MG63 (cell line): ENCODE measurements around the gene GRIK3. TPM values are rescaled to one million over a fixed set of nuclear protein-coding genes. Genes with fewer than 3 reads are reported as not detected.

Source experiments
- DNase-seq: peaks from one replicate; pipeline ENCODE4 v3.0.0-alpha.2; 2020
- H3K27me3 ChIP-seq: fragments of 250-450 bp; sonication (Bioruptor Pico); 2 replicates; pipeline ENCODE4 v1.5.1; 2020; ENCODE audit warnings: mild to moderate bottlenecking, moderate library complexity
- H3K36me3 ChIP-seq: fragments of 250-450 bp; sonication (Bioruptor Pico); 2 replicates; pipeline ENCODE4 v1.5.1; 2020; ENCODE audit warnings: mild to moderate bottlenecking, moderate library complexity
- H3K4me3 ChIP-seq: fragments of 250-450 bp; sonication (Bioruptor Pico); 2 replicates; pipeline ENCODE4 v1.5.1; 2020; ENCODE audit warnings: mild to moderate bottlenecking, moderate library complexity
- H3K9me3 ChIP-seq: fragments of 250-450 bp; sonication (Bioruptor Pico); 2 replicates; pipeline ENCODE4 v1.5.1; 2020; ENCODE audit warnings: mild to moderate bottlenecking, moderate library complexity
- total RNA-seq: library from RNA; depleted of rRNA; stranded (reverse); fragments of >200 nt; shearing (Covaris generic); gene quantifications from 2 replicates; pipeline ENCODE4 v1.2.3, GENCODE V29; 2014; ENCODE audit warnings: low replicate concordance

GRIK3 gene
- total RNA-seq, 1 experiment from 2014 or later, result 0.66 TPM

DNA sequence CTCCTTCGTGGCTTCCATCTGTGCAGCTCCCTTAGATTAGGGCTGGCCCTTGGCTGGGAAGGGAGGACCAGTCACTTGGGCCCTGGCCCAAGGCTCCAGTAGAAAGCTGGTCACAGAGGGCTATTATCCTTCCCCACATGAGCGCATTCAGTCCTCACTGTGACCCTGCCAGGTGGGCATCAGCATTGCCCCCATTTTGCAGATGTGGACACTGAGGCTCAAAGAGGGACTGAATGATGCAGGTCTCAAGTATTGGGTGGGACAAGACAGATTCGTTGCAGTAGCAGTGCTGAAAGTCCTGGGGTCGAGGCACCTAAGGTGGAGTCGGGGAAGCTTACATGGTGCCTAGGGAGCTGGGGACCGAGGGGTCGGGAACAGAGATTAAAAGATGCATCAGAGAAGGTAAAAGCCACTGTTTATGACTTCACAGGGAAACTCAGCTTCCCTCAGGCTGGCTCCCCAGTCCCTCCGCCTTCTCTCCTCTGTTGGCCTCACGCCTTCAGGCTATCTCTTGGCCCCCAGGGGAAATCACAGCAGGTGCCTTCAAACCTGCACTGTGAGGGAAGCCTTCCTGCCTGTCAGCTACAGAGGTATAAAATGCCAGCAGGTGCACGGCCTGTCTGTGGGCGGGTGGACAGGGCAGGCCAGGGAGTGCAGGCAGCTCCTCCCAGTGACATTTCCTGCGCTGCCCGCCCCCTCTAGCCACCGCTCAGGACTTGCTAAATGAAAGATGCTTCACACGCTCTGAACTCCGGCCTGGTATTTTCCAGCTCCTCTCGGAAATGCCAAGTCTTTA lies 178.4 kb downstream of the GRIK3 start:
- DNase-seq, result no peak
- Histone ChIP-seq H3K4me3 (no peak overlapping the region), H3K36me3 (no peaks in the 10 kb centered on the region), H3K27me3 (no peaks in the 10 kb centered on the region), H3K9me3 (no peaks in the 10 kb centered on the region)

DNA sequence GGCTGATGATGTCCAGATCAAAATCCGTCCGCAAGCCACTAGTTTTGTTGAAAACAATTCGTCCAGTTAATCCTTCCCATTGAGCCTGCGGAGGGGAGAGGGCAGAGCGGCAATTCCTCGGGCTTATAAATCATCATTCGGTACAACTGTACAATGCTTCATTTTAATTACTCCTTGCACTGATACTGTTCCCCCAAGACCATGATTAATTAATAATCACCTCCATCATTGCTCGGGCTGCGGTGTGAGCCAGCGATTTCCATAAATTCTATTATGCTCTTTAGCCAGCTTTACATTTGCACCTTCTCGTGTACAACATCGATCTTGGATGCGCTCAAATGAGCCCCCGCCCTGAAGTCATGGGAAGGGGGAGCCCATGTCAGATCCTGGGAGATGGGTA lies 180.7 kb downstream of the GRIK3 start:
- Histone ChIP-seq H3K27me3 (peaks cover 2% of the 10 kb centered on the region; the same call in 1 of the 2 replicates), H3K36me3 (no peaks in the 10 kb centered on the region), H3K4me3 (no peak overlapping the region), H3K9me3 (no peaks in the 10 kb centered on the region)
- DNase-seq, result no peak

DNA sequence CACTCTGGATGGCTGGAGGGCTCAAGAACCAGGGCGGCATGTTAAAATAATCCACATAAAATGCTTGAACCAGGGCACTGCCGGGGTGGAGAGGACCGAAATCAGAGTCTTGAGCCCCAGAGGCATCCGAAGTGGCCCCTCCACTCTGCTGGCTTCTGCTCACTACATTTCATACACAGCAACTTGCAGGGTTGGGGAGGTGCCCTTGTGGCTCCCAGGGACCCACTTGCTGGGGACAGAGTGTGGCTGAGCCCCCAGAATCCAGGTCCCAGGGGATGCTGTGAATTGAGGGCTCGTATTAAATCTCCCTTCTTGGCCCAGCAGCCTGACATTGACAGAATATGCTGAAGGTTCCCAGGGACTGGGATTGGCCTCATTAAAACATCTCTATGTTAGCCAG lies 181.7 kb downstream of the GRIK3 start:
- Histone ChIP-seq H3K9me3 (no peaks in the 10 kb centered on the region), H3K4me3 (no peak overlapping the region), H3K36me3 (no peaks in the 10 kb centered on the region), H3K27me3 (peaks cover 2% of the 10 kb centered on the region; the same call in 1 of the 2 replicates)
- no peak for DNase-seq

DNA sequence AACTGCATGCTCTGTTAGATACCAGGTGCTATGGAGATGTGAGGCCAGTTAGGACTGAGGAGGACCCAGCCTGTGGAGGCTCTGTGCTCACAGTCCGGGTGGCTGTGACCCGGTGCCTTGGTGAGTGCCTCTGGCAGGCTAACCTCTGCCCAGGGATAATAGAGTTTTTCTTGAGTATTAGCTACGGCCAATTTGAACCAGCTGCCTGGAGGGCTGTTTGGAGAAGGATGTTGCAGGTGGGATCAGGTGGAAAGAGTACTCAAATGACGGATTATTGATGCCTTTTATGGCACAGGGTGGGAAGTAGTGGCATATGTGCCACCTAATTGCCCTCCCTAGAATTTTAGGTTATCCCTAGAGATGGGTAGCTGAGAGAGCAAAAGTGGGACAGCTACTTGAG lies 182.7 kb downstream of the GRIK3 start:
- peaks cover 2% of the 10 kb centered on the region; the same call in 1 of the 2 replicates for H3K27me3 ChIP-seq
- no peak overlapping the region for H3K4me3 ChIP-seq
- no peak for DNase-seq
- H3K9me3 ChIP-seq, result no peaks in the 10 kb centered on the region
- H3K36me3 ChIP-seq, result no peaks in the 10 kb centered on the region

DNA sequence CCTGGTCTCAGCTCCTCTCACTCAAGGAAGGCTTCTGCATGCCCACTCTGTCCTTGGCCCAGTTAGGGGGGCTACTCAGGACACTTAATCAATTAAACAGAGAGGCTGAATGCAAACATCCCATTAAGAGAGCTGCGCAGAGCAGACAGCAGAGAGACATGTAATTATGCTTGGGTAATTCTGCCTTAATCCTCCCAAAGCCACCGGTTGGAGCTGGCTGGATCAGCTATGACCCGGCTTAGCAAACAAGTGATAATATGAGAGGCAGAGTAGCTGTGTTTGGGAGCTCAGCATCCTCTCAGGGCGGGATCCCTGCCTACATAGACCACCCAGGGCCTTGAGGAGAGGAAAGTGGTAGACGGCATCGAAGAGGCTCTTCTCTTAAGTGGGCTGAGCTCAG lies 183.2 kb downstream of the GRIK3 start:
- H3K4me3 ChIP-seq, result no peak overlapping the region
- H3K36me3 ChIP-seq, result no peaks in the 10 kb centered on the region
- H3K27me3 ChIP-seq, result peaks cover 2% of the 10 kb centered on the region; the same call in 1 of the 2 replicates
- no peaks in the 10 kb centered on the region for H3K9me3 ChIP-seq
- DNase-seq, result no peak

DNA sequence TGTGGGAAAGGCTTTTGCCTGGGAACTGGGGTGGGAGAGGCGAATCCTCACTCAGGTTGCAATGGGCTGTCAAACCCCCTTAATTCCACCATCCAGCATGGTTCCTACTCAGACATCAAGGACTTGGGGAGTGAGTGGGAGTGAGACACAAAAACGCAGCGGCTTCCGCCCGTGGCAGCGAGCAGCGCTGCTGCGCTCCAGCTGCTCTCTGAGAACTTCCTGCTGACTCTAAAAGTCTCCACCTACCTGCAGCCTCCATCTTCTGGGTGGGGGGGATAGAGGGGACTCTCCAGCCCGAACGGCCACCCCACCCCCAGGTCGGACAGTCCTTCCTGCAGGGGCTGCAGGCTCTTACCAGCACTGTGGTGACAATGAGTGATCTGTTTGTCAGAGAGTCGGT lies 184.4 kb downstream of the GRIK3 start:
- no peaks in the 10 kb centered on the region for H3K36me3 ChIP-seq
- H3K27me3 ChIP-seq, result peaks cover 2% of the 10 kb centered on the region; the same call in 1 of the 2 replicates
- H3K9me3 ChIP-seq, result no peaks in the 10 kb centered on the region
- DNase-seq, result no peak
- H3K4me3 ChIP-seq, result no peak overlapping the region

DNA sequence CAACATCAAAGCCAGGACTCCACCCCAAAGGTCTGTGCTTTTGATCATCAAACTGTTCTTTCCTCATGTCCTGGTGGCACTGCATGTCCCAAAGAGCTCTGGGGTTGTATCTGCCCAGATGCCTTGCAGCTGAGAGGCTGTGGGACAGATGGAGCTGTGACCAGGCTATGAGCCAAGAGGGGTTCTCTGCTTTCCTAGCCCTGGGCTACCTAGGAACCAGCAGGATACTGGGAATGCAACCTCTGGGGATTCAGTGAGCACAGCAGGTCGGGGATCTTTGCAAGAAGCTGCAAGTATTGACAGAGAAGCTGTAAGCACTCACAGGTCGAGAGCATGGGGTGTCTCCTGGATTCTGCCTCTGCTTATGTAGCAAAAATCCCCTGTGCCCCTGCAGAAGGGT lies 186.6 kb downstream of the GRIK3 start:
- Histone ChIP-seq H3K4me3 (no peak overlapping the region), H3K36me3 (no peaks in the 10 kb centered on the region), H3K9me3 (no peaks in the 10 kb centered on the region), H3K27me3 (peaks cover 2% of the 10 kb centered on the region; the same call in 1 of the 2 replicates)
- no peak for DNase-seq

DNA sequence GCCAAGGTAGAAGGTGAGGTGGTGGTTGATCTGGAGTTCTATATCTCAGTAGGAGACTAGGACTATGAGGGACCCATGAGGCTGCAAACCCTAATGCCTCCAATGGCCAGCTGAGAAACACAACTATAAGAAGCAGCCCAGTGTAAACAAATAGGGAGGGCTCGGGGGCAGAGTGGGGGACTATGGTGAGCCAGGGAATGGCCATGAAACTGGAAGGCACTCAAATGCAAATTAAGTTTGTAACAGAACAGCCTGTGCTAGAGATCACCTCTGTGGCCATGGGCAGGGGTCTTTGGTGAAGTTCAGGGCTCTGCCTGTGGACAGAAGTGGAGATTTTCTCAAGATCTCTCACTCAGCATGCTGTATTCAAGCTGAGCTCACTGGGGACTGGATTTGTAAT lies 187.1 kb downstream of the GRIK3 start:
- DNase-seq, result no peak
- no peaks in the 10 kb centered on the region for H3K36me3 ChIP-seq
- H3K4me3 ChIP-seq, result no peak overlapping the region
- peaks cover 2% of the 10 kb centered on the region; the same call in 1 of the 2 replicates for H3K27me3 ChIP-seq
- H3K9me3 ChIP-seq, result no peaks in the 10 kb centered on the region

DNA sequence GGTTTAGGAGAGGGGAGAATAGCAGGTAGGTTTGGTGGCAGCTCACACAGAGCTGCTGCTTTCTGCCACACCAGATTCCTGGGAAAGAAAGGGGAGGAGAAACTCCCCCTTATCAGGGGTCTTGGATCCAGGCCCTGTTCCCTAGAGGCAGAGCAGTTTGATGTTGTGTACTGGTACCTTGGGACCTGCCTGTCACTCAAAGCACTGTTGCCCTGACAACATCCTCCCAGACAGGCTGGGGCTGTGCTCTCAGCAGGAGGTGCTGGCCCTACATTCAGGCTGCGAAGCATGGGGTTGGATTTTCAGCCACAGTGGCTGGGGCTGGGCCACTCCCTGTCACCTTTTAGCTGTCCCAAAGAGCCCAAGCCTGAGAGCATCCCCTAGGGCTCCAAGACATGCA lies 188.0 kb downstream of the GRIK3 start:
- Histone ChIP-seq H3K9me3 (no peaks in the 10 kb centered on the region), H3K4me3 (no peak overlapping the region), H3K27me3 (peaks cover 2% of the 10 kb centered on the region; the same call in 1 of the 2 replicates), H3K36me3 (no peaks in the 10 kb centered on the region)
- DNase-seq, result no peak

DNA sequence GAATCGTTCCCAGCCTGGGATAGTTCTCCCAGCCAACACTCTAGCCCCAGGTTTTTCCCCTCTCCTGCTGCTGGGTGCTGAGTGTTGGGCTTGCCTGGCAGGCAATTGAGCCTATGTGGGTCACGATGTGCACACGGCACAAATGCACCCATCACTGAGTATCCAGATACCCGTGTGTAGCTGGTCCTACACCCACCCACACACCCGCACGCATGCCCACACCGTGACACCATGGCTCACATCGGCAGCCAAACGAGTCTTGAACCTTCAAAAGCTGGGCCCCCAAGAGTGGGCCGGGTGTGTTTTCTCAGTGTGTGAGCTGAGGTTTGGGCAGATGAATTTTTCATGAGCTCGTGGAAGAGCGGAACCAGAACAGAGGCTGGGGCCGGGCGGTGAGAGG lies 188.5 kb downstream of the GRIK3 start:
- Histone ChIP-seq H3K9me3 (no peaks in the 10 kb centered on the region), H3K27me3 (peaks cover 2% of the 10 kb centered on the region; the same call in 1 of the 2 replicates), H3K36me3 (no peaks in the 10 kb centered on the region), H3K4me3 (no peak overlapping the region)
- DNase-seq, result no peak

DNA sequence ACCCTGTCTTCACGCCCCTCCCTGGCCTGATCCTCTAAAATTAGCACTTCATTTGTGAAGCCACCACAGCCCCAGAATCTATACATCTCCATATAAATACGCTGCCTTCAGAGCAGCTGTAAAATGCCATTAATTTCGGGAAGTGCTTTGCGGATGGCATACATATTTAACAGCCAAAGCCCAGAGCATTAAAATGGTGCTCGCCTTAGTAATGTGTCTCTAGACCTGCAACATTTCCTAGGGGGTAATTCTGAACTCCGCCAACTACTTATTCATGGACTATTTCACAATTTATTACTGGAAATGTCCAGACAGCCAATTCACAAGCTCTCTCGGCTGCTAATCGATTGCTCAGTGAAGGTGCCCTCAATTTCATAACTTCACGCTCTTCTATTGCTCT lies 189.4 kb downstream of the GRIK3 start:
- H3K4me3 ChIP-seq, result no peak overlapping the region
- no peaks in the 10 kb centered on the region for H3K36me3 ChIP-seq
- H3K27me3 ChIP-seq, result no peaks in the 10 kb centered on the region
- H3K9me3 ChIP-seq, result no peaks in the 10 kb centered on the region
- no peak for DNase-seq

DNA sequence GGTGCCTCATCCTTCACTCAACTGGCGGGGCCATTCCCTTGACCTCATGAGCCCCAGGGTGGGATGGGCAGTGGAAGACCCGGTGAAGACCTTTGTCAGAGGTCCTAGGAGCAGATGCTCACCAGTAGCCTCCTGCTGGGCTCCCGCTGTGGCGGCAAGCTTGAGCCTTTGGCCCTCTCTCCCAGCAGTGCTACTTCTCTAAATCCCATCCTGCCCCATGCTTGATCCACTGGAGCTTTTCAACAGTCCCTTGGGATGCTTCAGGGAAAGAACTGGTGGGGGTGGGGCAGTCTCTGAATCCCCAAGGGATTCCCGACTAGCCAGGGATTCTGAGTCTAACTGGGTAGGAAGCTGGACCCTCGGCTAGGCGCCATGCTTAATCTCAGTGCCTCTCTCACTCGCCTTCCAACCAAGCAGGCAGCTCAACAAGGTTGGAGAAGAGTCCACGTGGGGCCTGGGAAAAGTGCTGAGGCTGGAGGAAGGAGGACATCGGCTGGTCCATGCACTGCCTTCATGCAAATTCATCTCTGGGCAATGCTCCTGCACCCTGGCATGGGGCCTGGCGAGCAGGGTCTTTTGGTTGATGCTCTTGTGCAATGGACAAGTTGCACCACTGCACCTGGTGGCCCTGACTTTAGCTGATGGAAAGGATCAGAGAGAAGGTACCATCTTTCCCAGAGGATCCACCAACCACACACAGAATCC lies 190.3 kb downstream of the GRIK3 start:
- Histone ChIP-seq H3K9me3 (no peaks in the 10 kb centered on the region), H3K27me3 (no peaks in the 10 kb centered on the region), H3K4me3 (no peak overlapping the region), H3K36me3 (no peaks in the 10 kb centered on the region)
- no peak for DNase-seq

DNA sequence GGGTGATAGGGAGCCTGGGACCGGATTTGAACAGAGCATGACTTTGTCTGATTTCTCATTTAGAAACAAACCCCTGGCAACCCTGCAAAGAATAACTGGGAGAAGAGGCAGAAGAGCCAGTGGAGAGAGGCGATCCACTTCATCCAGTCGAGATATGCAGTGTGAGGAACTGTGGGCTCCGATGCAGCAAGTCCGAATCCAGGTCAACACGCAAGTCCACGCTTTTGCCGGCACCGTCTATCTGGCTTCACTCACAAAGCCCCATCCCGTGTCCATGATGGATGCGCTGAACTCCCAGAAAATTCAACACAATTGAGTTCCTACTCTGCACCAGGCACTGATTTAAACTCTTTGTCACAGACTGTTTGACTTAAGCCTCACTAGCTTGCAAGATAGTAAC lies 191.3 kb downstream of the GRIK3 start:
- no peak overlapping the region for H3K4me3 ChIP-seq
- no peaks in the 10 kb centered on the region for H3K9me3 ChIP-seq
- H3K27me3 ChIP-seq, result no peaks in the 10 kb centered on the region
- no peak for DNase-seq
- no peaks in the 10 kb centered on the region for H3K36me3 ChIP-seq

DNA sequence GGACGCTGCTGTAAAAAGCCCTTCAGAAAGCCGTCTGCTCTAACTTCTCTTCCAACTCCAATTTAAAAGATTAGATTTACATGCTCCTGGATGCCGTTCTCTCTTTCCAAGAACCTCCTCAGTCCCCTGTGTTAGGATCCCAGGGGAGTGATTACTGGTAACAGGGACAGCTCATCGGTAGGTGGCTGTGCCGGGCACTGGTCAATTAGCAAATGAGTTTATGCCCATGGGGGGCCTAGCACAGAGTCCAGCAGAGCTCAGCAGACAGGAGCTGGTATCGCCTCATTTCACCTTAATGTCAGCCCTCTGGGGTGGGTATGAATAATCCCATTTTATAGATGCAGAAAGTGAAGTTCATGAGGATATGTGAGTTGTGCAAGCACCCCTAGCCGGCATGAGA lies 191.9 kb downstream of the GRIK3 start:
- no peak overlapping the region for H3K4me3 ChIP-seq
- H3K36me3 ChIP-seq, result no peaks in the 10 kb centered on the region
- DNase-seq, result no peak
- H3K27me3 ChIP-seq, result no peaks in the 10 kb centered on the region
- no peaks in the 10 kb centered on the region for H3K9me3 ChIP-seq

DNA sequence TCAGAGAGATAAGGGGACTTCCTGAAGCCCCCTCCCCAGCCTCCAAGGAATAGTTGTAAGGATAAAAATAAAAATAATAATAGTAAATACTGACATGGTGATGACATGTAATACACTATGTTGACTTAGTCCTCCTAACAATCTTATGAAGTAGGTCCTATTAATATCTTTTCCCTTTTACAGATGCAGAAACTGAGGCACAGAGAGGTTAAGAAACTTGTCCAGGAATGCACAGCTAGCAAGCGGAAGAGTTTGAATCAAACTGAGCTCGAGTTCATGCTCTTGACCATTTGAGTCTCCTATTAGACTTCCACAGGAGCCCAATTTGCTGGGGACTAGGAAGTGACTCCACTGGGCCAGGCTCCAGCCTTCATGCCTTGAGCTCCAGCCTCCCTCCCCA lies 194.8 kb downstream of the GRIK3 start:
- Histone ChIP-seq H3K36me3 (no peaks in the 10 kb centered on the region), H3K9me3 (no peaks in the 10 kb centered on the region), H3K27me3 (no peaks in the 10 kb centered on the region), H3K4me3 (no peak overlapping the region)
- no peak for DNase-seq

DNA sequence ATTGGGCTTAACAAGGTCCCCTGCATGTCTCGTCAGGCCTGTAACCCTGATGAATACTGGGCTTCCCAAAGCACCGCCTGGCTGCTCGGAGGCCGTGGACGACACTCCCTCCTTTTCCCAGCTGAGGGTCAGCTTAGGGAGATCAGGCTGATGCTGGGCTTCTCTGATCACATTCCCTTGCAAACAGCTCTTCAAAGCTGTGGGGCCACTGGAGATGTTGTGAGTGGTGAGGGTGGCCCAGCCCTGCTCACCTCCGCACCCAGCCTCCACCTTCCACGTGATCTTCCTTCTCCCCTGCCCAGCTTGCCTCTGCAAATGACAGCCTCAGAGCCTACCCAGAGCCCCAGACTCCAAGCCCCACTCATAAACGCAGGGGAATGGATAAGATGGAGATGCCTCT lies 195.4 kb downstream of the GRIK3 start:
- no peak for DNase-seq
- Histone ChIP-seq H3K27me3 (no peaks in the 10 kb centered on the region), H3K9me3 (no peaks in the 10 kb centered on the region), H3K36me3 (no peaks in the 10 kb centered on the region), H3K4me3 (no peak overlapping the region)

DNA sequence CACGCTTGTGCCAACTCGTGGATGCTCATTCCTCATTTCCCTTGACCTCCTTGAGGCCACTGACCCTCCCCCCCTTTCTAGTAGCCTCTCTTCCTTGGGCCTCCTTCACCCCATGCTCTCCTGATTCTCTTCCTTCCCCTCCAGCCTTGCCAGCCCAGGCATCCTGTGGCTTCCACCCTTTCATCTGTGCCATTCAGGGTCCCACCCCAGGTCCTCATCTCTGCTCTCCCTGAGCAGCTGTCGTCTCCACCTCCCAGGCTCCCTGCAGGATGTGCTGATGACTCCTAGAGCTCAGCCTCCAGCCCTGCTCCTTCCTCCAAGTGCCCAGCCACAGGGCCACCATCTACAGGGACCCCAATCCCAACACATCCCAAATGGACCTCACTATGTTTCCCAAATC lies 197.4 kb downstream of the GRIK3 start:
- Histone ChIP-seq H3K36me3 (no peaks in the 10 kb centered on the region), H3K9me3 (no peaks in the 10 kb centered on the region), H3K27me3 (no peaks in the 10 kb centered on the region), H3K4me3 (no peak overlapping the region)
- no peak for DNase-seq
